Stimulated activated effector memory CD8-positive, alpha-beta T cell treated with anti-CD3 and anti-CD28 coated beads, Interleukin-12 subunit alpha, Interleukin-12 subunit beta, amount 100 ng/mL, for 72 hours (primary cell): Measurements from ENCODE around the gene PPP1R3F.
A peak's percentile ranks its signal among the peaks of the same experiment; 100 is the strongest.

Experiments used
- ATAC-seq: fragments of 150-1000 bp; cut with Tn5 transposase; 2 replicates; pipeline ENCODE4 v1.10.0; 2021
- DNase-seq, 2 donors: peaks; one replicate each; pipeline ENCODE4 v3.0.0; 2021 to 2022; ENCODE audit warnings: low spot score in 2 of 2
- H3K27ac Mint-ChIP-seq: one replicate; pipeline ENCODE4 v1.8.0; 2022; ENCODE audit warnings: mild to moderate bottlenecking, mixed read lengths
- H3K36me3 Mint-ChIP-seq: one replicate; pipeline ENCODE4 v1.8.0; 2022; ENCODE audit warnings: mild to moderate bottlenecking, mixed read lengths
- H3K4me1 Mint-ChIP-seq: one replicate; pipeline ENCODE4 v1.8.0; 2022; ENCODE audit warnings: mixed read lengths
- H3K4me3 Mint-ChIP-seq: one replicate; pipeline ENCODE4 v1.8.0; 2022; ENCODE audit warnings: mild to moderate bottlenecking, mixed read lengths
- H3K9me3 Mint-ChIP-seq: one replicate; pipeline ENCODE4 v1.8.0; 2022; ENCODE audit warnings: mixed read lengths

PPP1R3F gene

DNA sequence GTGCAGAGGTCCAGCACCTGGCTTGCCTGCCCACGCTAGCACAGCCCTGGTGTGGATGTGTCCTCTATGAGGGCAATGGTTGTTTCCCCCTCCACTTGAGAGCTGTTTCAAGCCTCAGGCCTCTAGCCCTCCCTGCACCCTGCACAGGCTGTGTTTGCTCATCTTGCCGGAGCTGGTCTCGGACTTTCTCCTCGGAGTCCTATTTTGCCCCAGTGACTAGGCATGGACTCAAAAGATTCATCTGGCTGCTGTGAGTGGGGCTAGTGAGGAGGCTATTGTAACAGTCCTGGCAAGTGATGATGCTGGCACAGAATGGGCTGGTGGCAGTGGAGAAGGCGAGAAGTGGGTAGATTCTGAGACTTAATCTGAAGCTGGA, 10.9 kb upstream of the PPP1R3F start:
- Mint-ChIP-seq H3K4me3 (no peak overlapping the region), H3K27ac (peak overlapping the region; percentile 74), H3K9me3 (no peaks in the 10 kb centered on the region), H3K4me1 (peaks cover 45% of the 10 kb centered on the region), H3K36me3 (peaks cover 49% of the 10 kb centered on the region)
- DNase-seq, result no peak
- no peak for ATAC-seq

DNA sequence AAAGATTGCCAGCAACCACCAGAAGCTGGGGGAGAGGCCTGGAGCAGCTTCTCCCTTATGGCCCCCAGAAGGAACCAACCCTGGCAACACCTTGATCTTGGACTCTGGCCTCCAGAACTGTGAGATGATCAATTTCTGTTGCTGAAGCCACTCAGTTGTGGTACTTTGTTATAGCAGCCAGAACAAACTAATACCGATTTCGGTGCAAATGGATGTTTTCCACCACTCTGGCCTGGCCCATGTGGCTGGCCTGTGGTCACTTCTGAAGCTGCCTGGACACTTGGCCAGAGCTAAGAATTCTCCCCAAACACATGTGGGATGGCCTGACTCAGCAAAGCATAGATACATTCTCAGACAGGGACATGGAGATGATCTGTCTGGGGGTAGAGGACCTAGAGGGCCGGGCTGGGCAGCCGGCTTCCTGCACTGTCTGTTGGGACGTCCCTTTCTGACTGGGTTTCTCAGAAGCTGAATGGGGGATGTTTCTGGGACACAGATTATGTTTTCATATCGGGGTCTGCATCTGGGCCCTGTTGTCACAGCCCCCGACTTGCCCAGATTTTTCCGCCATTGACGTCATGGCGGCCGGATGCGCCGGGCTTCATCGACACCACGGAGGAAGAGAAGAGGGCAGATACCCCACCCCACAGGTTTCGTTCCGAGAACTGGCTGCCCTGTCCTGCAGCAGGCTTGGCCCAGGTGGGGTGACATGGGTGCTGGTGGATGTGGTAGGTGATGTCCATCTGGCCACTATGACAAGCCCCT, 9.2 kb upstream of the PPP1R3F start:
- peaks cover 59% of the 10 kb centered on the region for H3K36me3 Mint-ChIP-seq
- peak overlapping the region; percentile 80 for H3K27ac Mint-ChIP-seq
- peak overlapping the region; percentile 26 for H3K4me3 Mint-ChIP-seq
- peaks cover 56% of the 10 kb centered on the region for H3K4me1 Mint-ChIP-seq
- ATAC-seq (no peak), DNase-seq (no peak)
- no peaks in the 10 kb centered on the region for H3K9me3 Mint-ChIP-seq

DNA sequence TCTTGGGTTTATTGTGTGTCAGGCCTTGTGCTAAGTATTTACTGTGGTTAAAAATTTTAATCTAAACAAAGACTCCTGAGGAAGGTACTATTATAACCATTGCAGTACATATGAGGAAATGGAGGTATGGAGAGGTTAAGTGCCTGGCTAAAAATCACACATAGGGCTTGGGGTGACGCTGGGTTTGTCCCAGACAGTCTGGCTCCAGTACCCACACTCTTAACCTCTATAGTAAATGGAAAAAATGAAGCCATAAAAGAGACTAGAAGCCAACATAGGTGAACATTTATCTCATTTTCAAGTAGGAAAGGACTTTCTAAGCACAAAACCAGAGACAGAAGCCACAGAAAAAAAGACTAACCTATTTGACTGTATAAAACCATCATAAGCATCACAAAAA, 7.0 kb upstream of the PPP1R3F start:
- no peak for DNase-seq
- Mint-ChIP-seq H3K27ac (peak overlapping the region; percentile 77), H3K4me1 (peaks cover 55% of the 10 kb centered on the region), H3K9me3 (no peaks in the 10 kb centered on the region), H3K36me3 (peaks cover 49% of the 10 kb centered on the region), H3K4me3 (peak overlapping the region; percentile 70)
- ATAC-seq, result peak; percentile 52

DNA sequence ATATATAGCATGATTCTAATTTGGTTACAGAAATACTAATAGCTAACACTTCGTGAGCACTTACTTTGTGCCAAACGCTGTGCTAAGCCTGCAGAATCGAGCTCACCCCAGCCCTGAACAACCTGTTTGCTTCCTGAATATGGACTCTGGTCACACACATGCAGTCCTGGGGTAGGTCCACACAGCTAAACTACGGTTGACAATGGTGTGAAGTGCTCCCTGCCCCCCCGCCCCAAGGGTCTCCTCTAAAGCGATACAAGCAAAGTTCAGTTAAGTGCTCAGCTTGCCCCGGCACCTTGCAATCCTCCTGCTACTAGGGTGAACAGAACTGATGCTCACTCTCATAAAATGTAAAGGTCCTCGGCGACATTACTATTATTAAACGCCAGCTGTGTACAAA, 6.0 kb upstream of the PPP1R3F start:
- Mint-ChIP-seq H3K36me3 (peaks cover 51% of the 10 kb centered on the region), H3K27ac (peak overlapping the region; percentile 70), H3K4me1 (peaks cover 59% of the 10 kb centered on the region), H3K4me3 (peak overlapping the region; percentile 70), H3K9me3 (no peaks in the 10 kb centered on the region)
- DNase-seq (no peak), ATAC-seq (no peak)

DNA sequence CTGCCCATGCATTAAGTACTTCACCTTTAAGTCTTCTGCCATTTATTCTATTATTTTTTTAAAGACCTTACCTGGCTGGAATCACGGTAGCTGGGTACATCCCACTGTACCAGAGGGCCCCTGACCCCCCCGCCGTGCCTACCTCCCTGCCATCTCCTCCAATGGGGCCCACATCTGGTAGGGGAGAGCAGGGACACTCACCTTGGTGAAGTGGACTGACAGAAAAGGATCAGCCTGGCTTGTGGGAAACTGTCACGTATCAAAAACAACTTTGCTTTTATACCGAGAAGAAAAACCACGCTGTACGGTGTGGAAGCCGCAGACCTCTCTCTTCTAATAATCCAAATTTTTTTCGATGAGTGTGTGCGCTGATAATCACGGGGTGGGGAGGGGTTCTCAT, 5.1 kb upstream of the PPP1R3F start, which contains the start of gene FOXP3:
Gene FOXP3, minus strand, starts transcription at position 251 of the 400 bp plus-strand sequence. CDS start 6,205 bp downstream, outside the sequence.
- ATAC-seq, result no peak
- peaks cover 55% of the 10 kb centered on the region for H3K36me3 Mint-ChIP-seq
- no peak for DNase-seq
- peaks cover 54% of the 10 kb centered on the region for H3K4me1 Mint-ChIP-seq
- peak within 1 kb of the TSS; percentile 70 for H3K4me3 Mint-ChIP-seq
- no peaks in the 10 kb centered on the region for H3K9me3 Mint-ChIP-seq
- peak within 1 kb of the TSS; percentile 70 for H3K27ac Mint-ChIP-seq

DNA sequence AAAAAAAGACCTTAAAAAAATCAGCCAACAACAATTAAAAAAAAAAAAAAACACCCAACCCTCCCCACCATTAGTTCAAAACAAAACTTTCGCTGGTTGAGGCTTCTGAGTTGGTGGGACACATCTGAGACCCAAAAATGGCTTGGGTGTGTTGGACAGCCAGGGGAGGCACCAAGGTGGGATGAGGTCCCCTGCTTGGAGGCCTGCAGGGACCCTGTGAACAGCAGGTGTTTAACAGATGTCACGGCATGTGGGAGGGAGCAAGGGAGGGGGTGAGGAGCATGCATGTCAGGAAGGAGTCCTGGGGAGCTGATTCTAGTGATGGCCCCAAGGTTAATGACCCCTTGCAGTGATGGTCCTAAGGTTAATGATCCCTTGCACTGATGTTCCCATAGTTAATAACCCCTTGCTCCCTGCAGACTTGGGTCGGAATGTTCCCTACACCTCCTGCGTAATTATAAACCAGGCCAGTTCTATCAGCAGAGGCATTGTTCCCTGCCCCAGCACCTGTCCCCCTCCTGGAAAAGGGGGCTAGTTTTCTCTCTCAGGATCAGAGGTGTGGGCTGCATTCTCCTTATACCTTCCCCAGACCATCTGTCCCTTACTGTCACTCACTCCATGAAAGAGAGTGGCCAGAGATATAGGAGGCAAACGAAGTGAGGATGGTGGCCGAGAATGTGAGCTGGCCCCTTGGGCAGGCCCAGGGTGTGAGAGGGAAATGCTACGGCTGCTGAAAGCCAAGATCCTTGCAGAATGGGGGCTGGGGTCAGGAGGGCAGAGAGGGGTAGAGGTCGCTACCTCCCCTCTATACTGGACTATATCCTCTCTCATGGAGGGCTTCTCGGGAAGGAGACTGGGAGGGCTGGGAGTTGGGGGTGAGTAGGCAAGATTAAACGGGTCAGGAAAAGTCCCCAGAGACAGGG, 2.8 kb upstream of the PPP1R3F start:
- peaks cover 51% of the 10 kb centered on the region for H3K4me1 Mint-ChIP-seq
- H3K4me3 Mint-ChIP-seq, result peak overlapping the region; percentile 80

DNA sequence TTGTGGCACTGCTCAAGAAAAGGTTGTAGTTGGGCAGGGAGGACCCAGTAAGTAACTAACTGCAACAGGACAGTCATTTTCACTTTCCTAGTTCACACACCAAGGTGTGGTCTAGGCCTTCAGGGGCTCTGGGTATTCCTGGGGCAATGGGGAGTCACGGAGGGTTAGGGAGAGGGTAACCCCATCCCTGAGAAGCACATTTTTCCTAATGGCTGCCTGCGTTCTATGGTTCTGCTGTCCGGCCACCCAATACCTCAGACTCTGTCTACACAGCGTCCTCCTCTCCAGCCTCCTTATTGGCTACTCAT, 937 bp upstream of the PPP1R3F start:
- Mint-ChIP-seq H3K9me3 (no peaks in the 10 kb centered on the region), H3K4me3 (peak overlapping the region; percentile 80), H3K27ac (peak overlapping the region; percentile 96), H3K36me3 (peaks cover 44% of the 10 kb centered on the region), H3K4me1 (peaks cover 52% of the 10 kb centered on the region)
- ATAC-seq, result no peak
- DNase-seq, result no peak

More for the DNA sequence above, 2.8 kb upstream of the PPP1R3F start:
- ATAC-seq, result no peak
- DNase-seq, result no peak
- H3K27ac Mint-ChIP-seq, result no peak overlapping the region
- no peaks in the 10 kb centered on the region for H3K9me3 Mint-ChIP-seq
- H3K36me3 Mint-ChIP-seq, result peaks cover 47% of the 10 kb centered on the region

DNA sequence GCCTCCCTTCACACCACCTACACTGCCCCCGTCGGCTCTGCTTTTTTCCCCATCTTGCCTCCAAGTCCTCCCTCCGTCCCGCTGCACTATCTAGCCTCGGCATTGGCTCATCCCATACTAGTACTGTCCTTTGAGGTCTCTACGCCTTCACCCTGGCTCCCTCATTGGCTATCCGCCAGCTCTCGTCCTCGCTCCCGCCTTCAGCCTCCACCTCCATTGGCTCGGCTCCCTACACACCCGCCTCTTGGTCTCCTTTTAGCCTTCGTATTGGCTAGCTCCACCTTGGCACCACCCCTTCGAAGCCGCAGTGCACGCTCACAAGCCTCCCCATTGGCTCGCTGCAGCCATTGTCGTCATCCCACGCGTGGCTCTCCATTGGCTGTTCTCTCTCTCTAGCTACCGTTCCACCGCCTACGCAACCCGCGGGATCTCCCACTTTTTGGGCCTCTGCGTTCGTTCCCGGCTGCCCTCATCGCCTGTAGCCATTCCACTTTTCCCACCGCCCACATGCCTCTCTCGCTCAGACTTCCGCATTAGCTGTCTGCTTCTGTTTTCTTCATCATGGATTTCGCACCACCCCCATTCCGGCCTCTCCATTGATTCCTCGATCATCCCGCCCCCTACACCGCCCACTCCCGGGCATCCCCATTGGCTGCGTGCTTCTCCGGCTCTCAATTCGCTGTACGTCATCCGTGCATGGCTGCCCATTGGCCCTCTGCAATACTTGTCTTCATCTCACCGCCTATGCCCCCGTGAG, 405 bp upstream of the PPP1R3F start:
- Mint-ChIP-seq H3K9me3 (no peaks in the 10 kb centered on the region), H3K4me3 (peak overlapping the region; percentile 80), H3K4me1 (peaks cover 50% of the 10 kb centered on the region), H3K36me3 (peaks cover 41% of the 10 kb centered on the region), H3K27ac (peak overlapping the region; percentile 96)
- ATAC-seq, result peak; percentile 88
- peak; percentile 70 to 92 for DNase-seq

DNA sequence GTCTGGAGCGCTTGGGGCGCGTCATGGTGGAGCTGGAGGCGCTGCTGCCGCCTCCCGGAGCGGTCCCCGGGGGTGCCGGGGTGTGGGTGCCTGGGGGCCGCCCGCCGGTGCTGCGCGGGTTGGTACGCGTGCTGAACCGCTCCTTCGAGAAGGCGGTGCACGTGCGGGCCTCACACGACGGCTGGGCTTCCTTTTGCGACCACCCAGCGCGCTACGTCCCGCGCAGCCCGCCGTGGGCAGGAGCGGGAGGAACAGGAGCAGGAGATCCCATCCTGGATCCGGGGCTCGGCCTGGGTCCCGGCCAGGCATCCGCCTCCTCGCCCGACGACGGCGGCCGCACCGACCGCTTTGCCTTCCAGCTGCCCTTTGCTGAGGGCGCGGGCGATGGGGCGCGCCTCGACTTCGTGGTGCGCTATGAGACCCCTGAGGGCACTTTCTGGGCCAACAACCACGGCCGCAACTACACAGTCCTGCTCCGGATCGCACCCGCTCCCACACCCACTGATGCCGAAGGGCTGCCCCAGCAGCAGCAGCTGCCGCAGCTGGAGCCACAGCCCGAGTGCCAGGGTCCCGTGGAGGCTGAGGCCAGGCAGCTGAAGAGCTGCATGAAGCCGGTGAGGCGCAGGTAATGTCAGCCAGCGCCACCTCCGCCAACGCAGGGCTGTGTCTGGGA, 792 bp downstream of the PPP1R3F start:
- no peaks in the 10 kb centered on the region for H3K9me3 Mint-ChIP-seq
- H3K4me1 Mint-ChIP-seq, result peaks cover 55% of the 10 kb centered on the region
- no peak for DNase-seq
- H3K36me3 Mint-ChIP-seq, result peaks cover 40% of the 10 kb centered on the region
- peak overlapping the region; percentile 80 for H3K4me3 Mint-ChIP-seq
- no peak for ATAC-seq
- peak overlapping the region; percentile 96 for H3K27ac Mint-ChIP-seq

DNA sequence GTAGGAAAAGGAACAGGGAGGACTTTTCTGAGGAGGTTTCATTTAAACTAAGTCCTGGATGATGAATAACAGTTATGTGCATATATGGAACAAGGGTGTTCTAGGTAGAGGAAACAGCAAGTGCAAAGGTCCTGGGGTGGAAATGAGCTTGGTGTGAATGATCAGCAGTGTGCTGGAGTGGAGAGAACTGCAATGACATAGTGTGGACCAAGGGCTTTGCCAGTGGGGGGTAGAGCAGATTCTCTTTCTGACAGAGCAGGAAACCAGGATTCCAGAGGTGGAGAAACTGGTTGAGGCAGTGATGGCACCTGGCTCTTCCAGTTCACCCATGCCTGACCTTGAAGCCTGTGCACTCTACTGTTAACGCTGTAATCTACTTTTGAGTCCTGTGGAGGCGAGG, 1.7 kb downstream of the PPP1R3F start:
- Mint-ChIP-seq H3K4me3 (peak overlapping the region; percentile 80), H3K27ac (peak overlapping the region; percentile 91), H3K9me3 (no peaks in the 10 kb centered on the region), H3K36me3 (peaks cover 40% of the 10 kb centered on the region), H3K4me1 (peaks cover 61% of the 10 kb centered on the region)
- no peak for DNase-seq
- no peak for ATAC-seq

DNA sequence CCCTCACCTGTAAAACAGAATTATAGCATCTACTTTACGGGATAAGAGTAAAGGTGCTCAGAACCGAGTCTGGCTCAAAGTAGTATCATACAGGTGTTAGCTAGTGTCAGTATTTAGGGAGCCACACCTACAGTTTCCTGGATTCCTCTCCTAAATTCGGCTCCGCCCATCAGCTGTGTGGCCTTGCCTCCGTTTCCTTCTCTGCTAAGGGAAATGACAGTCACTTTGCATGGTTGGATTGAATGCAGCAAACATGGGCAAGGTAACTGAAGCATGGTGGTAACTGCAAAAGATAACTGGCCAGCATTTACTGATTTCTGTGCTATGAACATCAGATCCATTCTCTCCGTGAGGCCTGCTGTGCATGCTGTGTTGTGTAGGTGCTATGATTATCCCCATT, 2.8 kb downstream of the PPP1R3F start:
- H3K36me3 Mint-ChIP-seq, result peaks cover 48% of the 10 kb centered on the region
- no peak for DNase-seq
- no peaks in the 10 kb centered on the region for H3K9me3 Mint-ChIP-seq
- ATAC-seq, result no peak
- H3K4me3 Mint-ChIP-seq, result peak overlapping the region; percentile 80
- H3K27ac Mint-ChIP-seq, result peak overlapping the region; percentile 93
- peaks cover 68% of the 10 kb centered on the region for H3K4me1 Mint-ChIP-seq

DNA sequence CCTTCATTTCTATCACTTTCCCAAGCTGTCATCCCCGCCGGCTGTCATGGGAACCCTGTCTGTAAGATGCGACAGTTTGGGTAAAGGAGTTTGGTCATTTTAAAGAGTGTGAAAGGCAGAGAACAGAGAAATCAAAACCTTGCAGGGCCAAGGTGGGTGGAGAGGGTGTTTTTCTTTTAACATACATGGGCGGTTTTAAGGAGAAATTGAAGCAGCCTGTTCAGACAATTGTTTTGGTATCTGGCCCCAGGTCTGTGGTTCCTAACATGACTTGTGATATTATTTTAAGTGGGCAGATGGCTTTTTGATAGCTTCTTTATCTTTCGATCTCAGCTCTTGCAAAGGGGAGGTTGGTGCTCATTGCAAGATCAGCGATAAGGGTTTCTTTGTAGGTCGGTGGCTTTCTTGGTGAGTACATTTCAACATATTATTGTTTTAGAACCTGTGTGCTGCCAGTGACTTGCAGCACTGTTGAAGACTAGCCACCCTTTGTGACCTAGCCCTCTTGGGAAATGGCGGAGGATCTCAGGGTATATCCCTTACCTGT, 3.7 kb downstream of the PPP1R3F start:
- no peaks in the 10 kb centered on the region for H3K9me3 Mint-ChIP-seq
- H3K4me1 Mint-ChIP-seq, result peaks cover 68% of the 10 kb centered on the region
- H3K36me3 Mint-ChIP-seq, result peaks cover 51% of the 10 kb centered on the region
- H3K4me3 Mint-ChIP-seq, result peak overlapping the region; percentile 80
- peak; percentile 25 for ATAC-seq
- DNase-seq, result peak in 1 of 2 donors; percentile 61
- H3K27ac Mint-ChIP-seq, result peak overlapping the region; percentile 93

DNA sequence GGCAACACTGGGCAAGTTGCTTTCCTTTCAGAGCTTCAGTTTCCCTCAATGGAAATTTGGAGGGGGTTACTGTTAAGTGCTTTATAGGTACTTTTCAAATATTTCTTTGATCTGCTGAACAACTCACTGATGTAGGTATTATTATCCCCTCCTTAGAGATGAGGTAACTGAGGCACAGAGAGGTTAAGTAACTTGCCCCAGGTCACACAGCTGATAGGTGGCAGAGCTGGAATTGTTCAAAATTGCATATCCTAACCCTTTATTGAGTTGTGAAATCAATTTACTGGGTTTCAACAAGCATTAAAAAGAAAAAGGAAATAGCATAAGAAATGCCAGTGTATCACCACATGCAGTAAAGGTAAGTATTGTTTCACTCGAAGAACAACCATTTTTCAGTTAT, 6.6 kb downstream of the PPP1R3F start:
- DNase-seq, result no peak
- Mint-ChIP-seq H3K27ac (peak overlapping the region; percentile 93), H3K36me3 (peaks cover 34% of the 10 kb centered on the region), H3K9me3 (no peaks in the 10 kb centered on the region), H3K4me1 (peaks cover 65% of the 10 kb centered on the region), H3K4me3 (peak overlapping the region; percentile 80)
- ATAC-seq, result no peak

DNA sequence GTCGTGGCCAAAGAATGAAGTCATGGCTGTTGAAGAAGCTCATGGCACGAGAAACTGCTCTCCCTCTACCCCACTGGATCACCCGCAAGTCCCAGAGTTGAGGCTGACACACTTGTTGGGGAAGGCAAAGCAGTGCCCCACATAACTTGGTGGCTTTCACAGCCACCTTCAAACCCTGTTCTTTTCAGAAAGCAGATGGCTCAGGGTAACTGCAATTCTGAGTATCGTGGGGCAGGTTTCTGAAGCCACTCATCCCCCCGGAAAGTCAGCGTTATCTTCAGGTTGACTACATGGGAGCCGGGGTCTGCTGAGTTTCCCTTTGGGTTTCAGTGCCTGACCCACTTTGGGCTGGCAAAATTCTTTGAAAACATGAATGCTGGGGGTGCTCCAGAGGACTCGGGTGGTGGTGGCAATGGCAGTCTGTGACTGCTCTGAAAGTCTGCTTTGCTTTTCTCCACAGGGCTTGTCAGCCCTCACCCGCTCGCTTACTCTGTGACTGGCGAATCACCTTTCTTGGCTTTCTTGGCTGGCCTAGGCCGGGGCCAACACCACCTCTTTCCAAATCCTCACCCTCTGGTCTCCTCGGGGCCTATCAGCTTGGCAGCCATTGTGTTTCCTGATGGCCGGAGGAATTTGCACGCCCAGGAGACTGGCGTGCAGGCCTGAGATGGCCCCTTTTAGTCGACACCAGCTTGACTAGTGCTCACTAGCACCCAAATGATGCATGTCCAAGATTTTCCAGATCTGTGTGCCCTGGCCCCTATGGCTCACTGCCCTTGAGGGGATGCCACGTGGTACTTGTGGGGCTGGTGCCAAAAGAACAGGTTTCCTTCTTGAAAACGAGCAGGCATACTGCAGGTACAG, 7.3 kb downstream of the PPP1R3F start:
- H3K36me3 Mint-ChIP-seq, result peaks cover 31% of the 10 kb centered on the region
- ATAC-seq, result peak; percentile 71

More for the DNA sequence above, 7.3 kb downstream of the PPP1R3F start:
- peak overlapping the region; percentile 80 for H3K4me3 Mint-ChIP-seq
- H3K27ac Mint-ChIP-seq, result peak overlapping the region; percentile 93
- H3K4me1 Mint-ChIP-seq, result peaks cover 62% of the 10 kb centered on the region
- no peaks in the 10 kb centered on the region for H3K9me3 Mint-ChIP-seq
- peak in 1 of 2 donors; percentile 55 for DNase-seq
